Measurements from ENCODE around the gene PECR.

Gene PECR

DNA sequence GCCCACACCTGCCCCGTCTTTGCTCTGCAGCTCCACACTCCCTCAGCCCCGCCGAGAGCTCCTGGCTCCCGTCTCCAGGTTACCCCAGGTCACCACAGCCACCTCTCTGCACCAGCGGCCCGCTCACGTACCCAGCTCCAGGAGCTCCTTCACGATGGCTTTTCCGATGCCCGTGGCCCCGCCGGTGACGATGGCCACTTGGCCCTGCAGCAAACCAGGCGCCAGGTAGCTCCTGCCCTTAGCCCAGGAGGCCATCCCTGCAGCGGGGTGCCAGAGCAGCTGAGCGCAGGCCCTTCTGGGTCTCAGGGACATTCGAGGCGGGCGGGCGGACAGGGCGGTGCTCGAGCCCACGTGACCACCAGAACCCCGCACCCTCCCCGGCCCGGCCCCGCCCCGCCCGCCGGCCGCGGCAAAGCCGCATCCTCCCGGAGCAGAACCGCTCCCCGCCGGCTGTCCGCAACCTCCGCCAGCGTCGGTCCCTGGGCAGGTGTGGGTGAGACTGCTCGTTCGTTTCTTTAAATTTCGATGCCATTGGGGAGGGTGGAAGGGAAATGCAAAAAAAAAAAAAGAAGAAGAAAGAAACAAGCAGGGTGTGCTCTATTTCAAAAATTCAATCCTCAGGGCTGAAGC, at the start of gene PECR, which contains the start of gene TMEM169:
Gene PECR (minus strand): TSS at position 323 of the 630 bp plus-strand sequence. CDS start 68 bp downstream, at position 255.
Gene TMEM169 (plus strand): TSS at position 433 of the 630 bp plus-strand sequence. CDS start 14,045 bp downstream, outside the sequence.
- TF ChIP-seq, protein P1, sequence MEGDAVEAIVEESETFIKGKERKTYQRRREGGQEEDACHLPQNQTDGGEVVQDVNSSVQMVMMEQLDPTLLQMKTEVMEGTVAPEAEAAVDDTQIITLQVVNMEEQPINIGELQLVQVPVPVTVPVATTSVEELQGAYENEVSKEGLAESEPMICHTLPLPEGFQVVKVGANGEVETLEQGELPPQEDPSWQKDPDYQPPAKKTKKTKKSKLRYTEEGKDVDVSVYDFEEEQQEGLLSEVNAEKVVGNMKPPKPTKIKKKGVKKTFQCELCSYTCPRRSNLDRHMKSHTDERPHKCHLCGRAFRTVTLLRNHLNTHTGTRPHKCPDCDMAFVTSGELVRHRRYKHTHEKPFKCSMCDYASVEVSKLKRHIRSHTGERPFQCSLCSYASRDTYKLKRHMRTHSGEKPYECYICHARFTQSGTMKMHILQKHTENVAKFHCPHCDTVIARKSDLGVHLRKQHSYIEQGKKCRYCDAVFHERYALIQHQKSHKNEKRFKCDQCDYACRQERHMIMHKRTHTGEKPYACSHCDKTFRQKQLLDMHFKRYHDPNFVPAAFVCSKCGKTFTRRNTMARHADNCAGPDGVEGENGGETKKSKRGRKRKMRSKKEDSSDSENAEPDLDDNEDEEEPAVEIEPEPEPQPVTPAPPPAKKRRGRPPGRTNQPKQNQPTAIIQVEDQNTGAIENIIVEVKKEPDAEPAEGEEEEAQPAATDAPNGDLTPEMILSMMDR (IDR thresholded peaks at IDR 0.05; ENCODE audit: low read depth, low read length) = no peak
- no peak for DNase-seq (ENCODE audit: extremely low read depth, low read depth)

DNA sequence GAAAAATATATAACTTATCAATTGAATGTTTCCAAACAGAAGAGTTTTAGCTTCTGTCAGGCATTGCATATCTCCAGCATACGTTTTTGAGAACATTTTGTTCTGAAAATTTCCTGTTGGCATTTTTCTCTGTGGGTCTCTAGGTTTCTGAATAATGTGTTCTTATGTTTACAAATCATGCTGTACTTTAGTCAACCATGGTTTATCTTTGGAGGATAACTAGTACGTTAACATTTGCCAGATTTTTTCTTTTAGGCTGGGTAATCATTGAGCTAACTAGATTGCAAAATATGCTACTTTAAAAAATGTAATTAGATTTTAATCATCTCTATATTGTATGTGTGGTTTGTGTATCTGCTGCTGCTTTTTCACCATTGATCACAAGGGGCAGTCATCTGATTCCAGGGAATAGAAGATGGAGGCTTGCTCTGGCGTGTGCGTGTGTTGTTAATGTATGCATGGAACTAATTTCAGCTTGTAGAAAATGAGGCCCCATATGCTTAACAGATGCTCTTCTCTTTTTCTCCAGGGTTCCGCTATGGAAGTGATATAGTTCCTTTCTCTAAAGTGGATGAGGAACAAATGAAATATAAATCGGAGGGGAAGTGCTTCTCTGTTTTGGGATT, 48.9 kb upstream of the PECR start:
- DNase-seq (ENCODE audit: extremely low read depth, low read depth) = no peak
- TF ChIP-seq, protein P1 (IDR thresholded peaks at IDR 0.05; ENCODE audit: low read depth, low read length) = peak; percentile 9

DNA sequence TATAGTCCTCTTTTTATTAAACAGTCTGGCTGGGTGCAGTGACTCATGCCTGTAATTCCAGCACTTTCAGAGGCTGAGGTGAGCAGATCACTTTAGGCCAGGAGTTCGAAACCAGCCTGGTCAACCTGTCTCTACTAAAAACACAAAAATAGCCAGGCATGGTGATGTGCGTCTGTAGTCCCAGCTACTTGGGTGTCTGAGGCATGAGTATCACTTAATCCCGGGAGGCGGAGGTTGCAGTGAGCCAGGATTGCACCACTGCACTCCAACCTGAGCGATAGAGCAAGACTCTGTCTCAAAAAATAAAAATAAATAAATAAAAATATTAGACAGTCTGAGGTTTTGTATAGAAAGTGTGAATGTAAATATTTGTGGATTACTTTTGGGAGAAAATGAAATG, 45.3 kb upstream of the PECR start:
- TF ChIP-seq, protein P1 (IDR thresholded peaks at IDR 0.05; ENCODE audit: low read depth, low read length) = no peak
- no peak for DNase-seq (ENCODE audit: extremely low read depth, low read depth)

DNA sequence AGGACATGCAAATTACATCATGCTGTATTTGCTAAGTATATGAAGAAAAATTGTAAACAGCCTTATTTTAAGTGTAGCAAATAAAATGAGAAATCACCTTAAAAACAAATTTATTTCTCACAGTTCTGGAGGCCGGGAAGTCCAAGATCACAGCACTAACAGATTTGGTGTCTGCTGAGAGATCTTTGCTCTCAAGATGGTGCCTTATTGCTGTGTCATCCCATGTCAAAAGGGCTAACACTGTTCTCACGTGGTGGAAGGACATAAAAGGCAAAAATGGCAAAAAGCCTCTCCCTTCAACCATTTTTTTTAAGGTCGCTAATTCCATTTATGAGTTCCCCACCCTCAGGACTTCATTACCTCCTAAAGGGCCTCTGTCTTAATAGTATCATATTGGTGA, 39.6 kb upstream of the PECR start:
- TF ChIP-seq, protein P1 (IDR thresholded peaks at IDR 0.05; ENCODE audit: low read depth, low read length) = no peak
- DNase-seq (ENCODE audit: extremely low read depth, low read depth) = no peak

DNA sequence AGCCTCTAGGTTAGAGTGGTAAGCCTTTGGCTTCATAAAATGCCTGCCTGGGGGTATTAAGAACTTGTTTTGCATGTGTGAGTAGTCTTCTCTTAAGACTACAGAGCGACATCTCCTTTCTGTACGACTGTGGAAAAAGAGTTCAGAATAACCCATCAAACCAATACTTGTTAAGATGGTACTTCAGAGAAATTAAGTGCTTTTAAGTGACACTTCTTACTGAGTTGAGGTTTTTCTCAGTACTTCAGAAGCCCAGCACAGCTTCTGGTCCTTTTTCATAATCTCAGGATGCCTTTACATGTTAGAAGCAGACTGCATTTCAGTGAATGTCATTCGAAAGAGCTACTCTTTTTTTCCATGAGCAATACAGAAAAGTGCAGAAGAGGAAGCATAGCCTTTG, 38.4 kb upstream of the PECR start:
- TF ChIP-seq, protein P1 (IDR thresholded peaks at IDR 0.05; ENCODE audit: low read depth, low read length) = no peak
- no peak for DNase-seq (ENCODE audit: extremely low read depth, low read depth)

DNA sequence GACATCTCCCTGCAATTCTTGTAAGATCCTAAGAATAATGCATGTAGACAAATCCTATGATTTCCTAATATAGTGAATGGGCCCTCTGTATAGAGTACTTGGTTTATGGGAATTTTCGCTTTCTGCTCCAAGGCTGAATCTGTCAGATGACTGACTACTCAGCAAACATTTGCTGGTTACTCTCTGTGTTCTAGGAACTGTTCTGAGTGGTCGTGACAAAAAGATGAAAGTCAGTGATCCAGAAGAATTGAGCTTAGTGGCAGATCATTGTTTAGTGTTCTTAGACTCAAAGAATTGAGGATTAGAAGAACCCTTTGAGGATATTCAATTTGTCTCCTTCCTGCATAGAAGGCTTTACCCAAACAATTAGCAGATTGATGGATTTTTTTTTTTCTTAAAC, 37.5 kb upstream of the PECR start:
- TF ChIP-seq, protein P1 (IDR thresholded peaks at IDR 0.05; ENCODE audit: low read depth, low read length) = no peak

DNA sequence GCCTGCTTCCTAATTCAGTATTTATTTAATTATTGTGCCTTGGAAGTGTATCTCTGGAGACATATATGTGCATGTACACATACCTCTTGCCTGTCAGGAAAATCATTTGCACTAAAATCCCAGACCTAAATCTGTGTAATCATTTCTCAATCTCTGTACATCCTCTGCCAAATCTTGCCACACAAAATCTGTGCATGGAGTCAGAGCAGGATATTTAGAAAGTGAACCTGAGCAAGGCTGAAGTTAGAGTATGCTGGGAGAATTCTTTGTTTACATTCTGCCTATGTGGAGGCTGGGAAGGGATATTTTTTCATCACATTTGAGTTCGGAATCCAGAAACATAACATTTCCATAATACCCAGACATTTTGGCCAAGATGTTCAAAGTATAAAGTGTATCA, 36.9 kb upstream of the PECR start:
- no peak for DNase-seq (ENCODE audit: extremely low read depth, low read depth)
- TF ChIP-seq, protein P1 (IDR thresholded peaks at IDR 0.05; ENCODE audit: low read depth, low read length) = no peak

More for the DNA sequence above, 37.5 kb upstream of the PECR start:
- DNase-seq (ENCODE audit: extremely low read depth, low read depth) = no peak

Data from AG09319 (cell line).